Endothelial cell of umbilical vein (primary cell): ENCODE results near the gene KRT71. TPM values are rescaled to one million over a fixed set of nuclear protein-coding genes. Genes with fewer than 3 reads are reported as not detected.

Source experiments
- BruUV-seq: library from RNA; stranded (reverse); fragments of 400-500 nt; replicated peaks from 2 replicates; lab custom pipeline; 2021; lab: Mats Ljungman, UMichigan
- CTCF ChIA-PET: fragments of 300-600, 350-600 bp; sonication (Branson Sonifier 250); formaldehyde crosslinking; loops from one replicate; lab custom pipeline; 2021; ENCODE audit warnings: antibody characterized with exemption, inconsistent platforms; lab: Charles Lee
- POLR2A ChIA-PET: fragments of 300-600, 350-600 bp; sonication (Branson Sonifier 250); formaldehyde crosslinking; loops from one replicate; lab custom pipeline; 2021; ENCODE audit warnings: antibody characterized with exemption, inconsistent platforms; lab: Charles Lee
- DNase-seq: peaks from one replicate; pipeline ENCODE4 v3.0.0-alpha.2; 2011; ENCODE audit warnings: low read depth, low spot score
- FAIRE-seq: peaks from 2 replicates; lab custom pipeline; 2011; peaks lifted over from hg19 to GRCh38; lab: Jason Lieb, UNC
- H2AFZ ChIP-seq: 2 replicates; pipeline ENCODE4 v1.6.0; 2012; ENCODE audit warnings: low read depth, low read length, control low read depth, inconsistent platforms
- H3K27ac ChIP-seq: 2 replicates; pipeline ENCODE4 v1.5.1; 2011; ENCODE audit warnings: low read depth, mild to moderate bottlenecking, control low read depth, low read length, moderate library complexity; ENCODE audit not compliant: insufficient read depth
- H3K27me3 ChIP-seq, 2 experiments: 2 replicates each; pipeline versions ENCODE4 v1.6.0 to v1.6.1; 2011; ENCODE audit warnings: low read length in 2 of 2, mixed read lengths in 1 of 2; ENCODE audit not compliant: control insufficient read depth in 2 of 2, insufficient read depth in 2 of 2
- H3K36me3 ChIP-seq, 2 experiments: 2 replicates in 1 of 2; 3 replicates in 1 of 2; pipeline ENCODE4 v1.5.1; 2011; ENCODE audit warnings: low read length in 2 of 2, mild to moderate bottlenecking in 1 of 2, moderate library complexity in 1 of 2; ENCODE audit not compliant: control insufficient read depth in 2 of 2, insufficient read depth in 2 of 2; ENCODE audit errors: extremely low read depth in 1 of 2
- H3K4me1 ChIP-seq: 3 replicates; pipeline ENCODE4 v1.5.1; 2011; ENCODE audit warnings: mild to moderate bottlenecking, low read length; ENCODE audit not compliant: control insufficient read depth, insufficient read depth; ENCODE audit errors: extremely low read depth
- H3K4me2 ChIP-seq: 2 replicates; pipeline ENCODE4 v1.6.1; 2011; ENCODE audit warnings: low read length, control low read depth, mixed read lengths; ENCODE audit not compliant: insufficient read depth
- H3K4me3 ChIP-seq, 3 experiments: fragments of 200-600 bp in 1 of 3; sonication (generic), shearing (Covaris generic) in 1 of 3; replicated peaks in 1 of 3; 2 replicates each; pipeline ENCODE4 v1.5.1; 2011 to 2016; ENCODE audit warnings: control low read depth in 3 of 3, low read length in 3 of 3, mild to moderate bottlenecking in 2 of 3, inconsistent platforms in 1 of 3, low read depth in 1 of 3, moderate library complexity in 1 of 3; ENCODE audit not compliant: insufficient read depth in 1 of 3
- H3K79me2 ChIP-seq: 2 replicates; pipeline ENCODE4 v1.6.0; 2012; ENCODE audit warnings: low read length, inconsistent platforms; ENCODE audit not compliant: control insufficient read depth, insufficient read depth
- H3K9ac ChIP-seq: replicated peaks from 2 replicates; pipeline ENCODE3; 2011; ENCODE audit warnings: low read length, control low read depth; ENCODE audit not compliant: insufficient read depth; ENCODE audit errors: extremely low read depth
- H3K9me1 ChIP-seq: replicated peaks from 3 replicates; pipeline ENCODE4 v1.6.0; 2011; ENCODE audit warnings: mild to moderate bottlenecking, low read length; ENCODE audit not compliant: control insufficient read depth, insufficient read depth; ENCODE audit errors: extremely low read depth
- H3K9me3 ChIP-seq: replicated peaks from 2 replicates; pipeline ENCODE4 v1.5.1; 2012; ENCODE audit warnings: low read length, inconsistent platforms; ENCODE audit not compliant: control insufficient read depth, insufficient read depth
- H4K20me1 ChIP-seq: replicated peaks from 2 replicates; pipeline ENCODE3; 2011; ENCODE audit warnings: mild to moderate bottlenecking, low read length; ENCODE audit not compliant: control insufficient read depth, insufficient read depth; ENCODE audit errors: extremely low read depth
- EZH2 ChIP-seq: IDR thresholded peaks from 2 replicates; pipeline ENCODE4 v1.6.1; 2012; ENCODE audit warnings: borderline replicate concordance, low read depth, mild to moderate bottlenecking, moderate library complexity, low read length, inconsistent platforms; ENCODE audit not compliant: severe bottlenecking
- FOS ChIP-seq: IDR thresholded peaks from 2 replicates; pipeline ENCODE4 v1.6.1; 2011; ENCODE audit warnings: mild to moderate bottlenecking, low read length, moderate library complexity, borderline replicate concordance; ENCODE audit not compliant: insufficient read depth
- GATA2 ChIP-seq: IDR thresholded peaks from 2 replicates; pipeline ENCODE4 v1.7.0; 2011; ENCODE audit warnings: low read depth, mild to moderate bottlenecking, moderate library complexity, mixed read lengths, low read length; ENCODE audit not compliant: insufficient read length, insufficient read depth
- JUN ChIP-seq: IDR thresholded peaks from 2 replicates; pipeline ENCODE4 v1.6.1; 2011; ENCODE audit warnings: borderline replicate concordance, low read depth; ENCODE audit not compliant: insufficient read length, insufficient read depth
- MYC ChIP-seq: IDR thresholded peaks from one replicate; pipeline ENCODE4 v1.6.1; 2011; ENCODE audit warnings: mild to moderate bottlenecking, low read depth, low read length
- POLR2A ChIP-seq: IDR thresholded peaks from 2 replicates; pipeline ENCODE4 v1.6.1; 2012; ENCODE audit warnings: low read depth, mild to moderate bottlenecking, control low read depth, low read length
- POLR2AphosphoS5 ChIP-seq: IDR thresholded peaks from 2 replicates; pipeline ENCODE4 v1.6.1; 2012; ENCODE audit warnings: low read depth, mild to moderate bottlenecking, control low read depth, low read length, moderate library complexity; ENCODE audit not compliant: insufficient read depth
- dilution Hi-C: fragments of 300-500 bp; cut with MboI; formaldehyde crosslinking; loops from one replicate; pipeline ENCODE4 v1.15.0; 2019; ENCODE audit warnings: low sequenced_read_pairs; ENCODE audit not compliant: extremely low pct_ligation_motif_present
- intact Hi-C: fragments of 100-400 bp; cut with micrococcal nuclease; formaldehyde crosslinking; loops from one replicate; pipeline ENCODE4 v1.10.0; 2022
- polyA plus RNA-seq, 4 experiments: library from polyadenylated mRNA; depleted of rRNA in 3 of 4; stranded (reverse) in 3 of 4; unstranded in 1 of 4; fragments of >200 nt; gene quantifications; 2 replicates each; pipeline versions ENCODE4 v1.2.1 to v1.2.3, GENCODE V29; 2011 to 2012; ENCODE audit warnings: missing spikeins in 1 of 4
- total RNA-seq: library from RNA; stranded (reverse); gene quantifications from 2 replicates; pipeline ENCODE4 v1.2.3, GENCODE V29; 2021
- TF ChIP-seq, protein P1 (sequence below): IDR thresholded peaks from 2 replicates; pipeline ENCODE4 v1.6.1; 2011; ENCODE audit not compliant: insufficient read depth, insufficient read length
- TF ChIP-seq, protein P2 (sequence below), 2 donors: IDR thresholded peaks; 1 replicate in 1 of 2; 2 replicates in 1 of 2; pipeline ENCODE4 v1.5.1; 2011; ENCODE audit warnings: low read length in 2 of 2, mild to moderate bottlenecking in 2 of 2, moderate library complexity in 2 of 2, control low read depth in 1 of 2, inconsistent platforms in 1 of 2, low read depth in 1 of 2; ENCODE audit not compliant: insufficient read depth in 1 of 2; ENCODE audit errors: extremely low read depth in 1 of 2

The KRT71 gene
- total and polyA plus RNA-seq, 2 donors (not counting 3 experiments of a cell fraction or from before 2014, with no cell fraction given) = not detected

DNA sequence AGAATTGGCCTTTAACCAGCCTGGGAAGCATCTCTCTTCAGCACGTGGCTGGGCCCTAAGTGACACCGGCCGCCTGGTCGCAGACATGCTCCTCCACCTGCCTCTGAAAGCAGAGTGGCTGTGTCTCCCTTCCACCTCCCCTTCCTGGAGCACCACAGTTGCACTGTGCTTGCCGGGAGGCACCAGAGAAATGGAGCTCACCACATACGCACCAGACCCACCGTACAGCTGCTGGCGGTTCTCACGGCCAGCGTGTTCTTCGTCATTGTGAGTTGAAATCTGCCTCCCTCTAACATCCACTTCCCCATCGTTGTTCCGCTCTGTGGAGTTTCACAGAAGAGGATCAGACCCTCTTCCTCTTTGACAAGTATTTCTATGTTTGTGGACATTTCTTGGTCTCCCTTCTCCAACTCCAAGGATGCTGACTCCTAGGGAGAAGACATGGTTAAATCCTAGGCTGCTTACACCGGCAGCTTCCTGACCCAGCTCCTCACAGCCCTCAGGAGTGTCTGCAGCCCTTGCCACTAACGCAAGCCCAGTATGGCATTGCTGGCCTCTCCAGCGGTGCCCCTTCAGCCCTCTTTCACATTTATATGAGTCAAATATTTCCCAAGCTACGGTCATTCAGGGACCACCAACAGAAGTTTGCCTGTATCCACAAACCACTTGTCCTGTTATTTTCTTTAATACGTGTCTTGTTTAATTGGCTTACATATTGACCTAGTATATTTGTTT, 21.2 kb downstream of the KRT71 start:
- Histone ChIP-seq H3K27ac (no peak overlapping the region), H3K9me1 (no peaks in the 10 kb centered on the region), H3K9me3 (no peaks in the 10 kb centered on the region), H3K4me1 (no peaks in the 10 kb centered on the region), H3K9ac (no peak overlapping the region), H4K20me1 (no peaks in the 10 kb centered on the region), H3K4me2 (no peak overlapping the region), H3K27me3 (no peaks in the 10 kb centered on the region), H3K36me3 (no peaks in the 10 kb centered on the region), H2AFZ (no peak overlapping the region), H3K4me3 (no peak overlapping the region), H3K79me2 (no peaks in the 10 kb centered on the region)
- DNase-seq = no peak
- no peak for FAIRE-seq
- ChIA-PET POLR2A (no interaction called here), CTCF (no interaction called here)
- BruUV-seq = no TSS peak
- TF ChIP-seq, protein P1, sequence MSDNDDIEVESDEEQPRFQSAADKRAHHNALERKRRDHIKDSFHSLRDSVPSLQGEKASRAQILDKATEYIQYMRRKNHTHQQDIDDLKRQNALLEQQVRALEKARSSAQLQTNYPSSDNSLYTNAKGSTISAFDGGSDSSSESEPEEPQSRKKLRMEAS = no peak
- TF ChIP-seq GATA2 = no peak
- TF ChIP-seq MYC = no peak
- TF ChIP-seq EZH2 = no peak
- TF ChIP-seq, protein P2, sequence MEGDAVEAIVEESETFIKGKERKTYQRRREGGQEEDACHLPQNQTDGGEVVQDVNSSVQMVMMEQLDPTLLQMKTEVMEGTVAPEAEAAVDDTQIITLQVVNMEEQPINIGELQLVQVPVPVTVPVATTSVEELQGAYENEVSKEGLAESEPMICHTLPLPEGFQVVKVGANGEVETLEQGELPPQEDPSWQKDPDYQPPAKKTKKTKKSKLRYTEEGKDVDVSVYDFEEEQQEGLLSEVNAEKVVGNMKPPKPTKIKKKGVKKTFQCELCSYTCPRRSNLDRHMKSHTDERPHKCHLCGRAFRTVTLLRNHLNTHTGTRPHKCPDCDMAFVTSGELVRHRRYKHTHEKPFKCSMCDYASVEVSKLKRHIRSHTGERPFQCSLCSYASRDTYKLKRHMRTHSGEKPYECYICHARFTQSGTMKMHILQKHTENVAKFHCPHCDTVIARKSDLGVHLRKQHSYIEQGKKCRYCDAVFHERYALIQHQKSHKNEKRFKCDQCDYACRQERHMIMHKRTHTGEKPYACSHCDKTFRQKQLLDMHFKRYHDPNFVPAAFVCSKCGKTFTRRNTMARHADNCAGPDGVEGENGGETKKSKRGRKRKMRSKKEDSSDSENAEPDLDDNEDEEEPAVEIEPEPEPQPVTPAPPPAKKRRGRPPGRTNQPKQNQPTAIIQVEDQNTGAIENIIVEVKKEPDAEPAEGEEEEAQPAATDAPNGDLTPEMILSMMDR (IDR thresholded peaks at IDR 0.05; ENCODE audit: extremely low read depth in 1 of 2, insufficient read depth in 1 of 2, low read depth in 1 of 2, low read length in 2 of 2) = no peak
- TF ChIP-seq JUN = no peak
- no peak for TF ChIP-seq POLR2A
- no peak for TF ChIP-seq POLR2AphosphoS5
- no peak for TF ChIP-seq FOS
- dilution Hi-C loops = no loop called here
- intact Hi-C loops = no loop called here
